Subcutaneous adipose tissue (tissue), 4 donors: ENCODE measurements around the gene GAMT. TPM values are rescaled to one million over a fixed set of nuclear protein-coding genes. Genes with fewer than 3 reads are reported as not detected.

Experiments used
- total RNA-seq, 4 donors: library from RNA; depleted of rRNA; stranded (reverse); fragments of >200 nt; gene quantifications; one replicate each; pipeline ENCODE4 v1.1.0, GENCODE V29; 2016
- TF ChIP-seq, protein P1 (sequence below): fragments of 450-650 bp; IDR thresholded peaks from one replicate; pipeline ENCODE4 v1.5.1; 2016; ENCODE audit warnings: low read depth, mild to moderate bottlenecking, control low read depth, antibody characterized with exemption, moderate library complexity

The GAMT gene
- total RNA-seq, 4 donors from 2014 or later, result 4.2 to 29.3 (median 17.2) TPM

DNA sequence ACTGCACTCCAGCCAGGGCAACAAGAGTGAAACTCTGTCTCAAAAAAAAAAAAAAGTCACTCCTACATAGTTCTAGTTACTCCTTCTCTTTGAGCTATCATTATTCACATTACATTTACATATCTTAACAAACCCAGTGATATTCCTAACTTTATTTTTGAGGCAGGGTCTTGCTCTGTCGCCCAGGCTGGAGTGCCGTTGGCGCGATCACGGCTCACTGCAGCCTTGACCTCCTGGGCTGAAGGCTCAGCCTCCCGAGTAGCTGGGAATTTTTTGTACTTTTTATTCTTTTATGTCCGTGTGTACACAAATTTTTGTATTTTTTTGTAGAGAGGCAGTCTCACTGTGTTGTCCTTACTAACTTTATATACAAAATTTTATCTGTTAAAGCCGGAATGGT is 36.3 kb upstream of the GAMT start:
- TF ChIP-seq, protein P1, sequence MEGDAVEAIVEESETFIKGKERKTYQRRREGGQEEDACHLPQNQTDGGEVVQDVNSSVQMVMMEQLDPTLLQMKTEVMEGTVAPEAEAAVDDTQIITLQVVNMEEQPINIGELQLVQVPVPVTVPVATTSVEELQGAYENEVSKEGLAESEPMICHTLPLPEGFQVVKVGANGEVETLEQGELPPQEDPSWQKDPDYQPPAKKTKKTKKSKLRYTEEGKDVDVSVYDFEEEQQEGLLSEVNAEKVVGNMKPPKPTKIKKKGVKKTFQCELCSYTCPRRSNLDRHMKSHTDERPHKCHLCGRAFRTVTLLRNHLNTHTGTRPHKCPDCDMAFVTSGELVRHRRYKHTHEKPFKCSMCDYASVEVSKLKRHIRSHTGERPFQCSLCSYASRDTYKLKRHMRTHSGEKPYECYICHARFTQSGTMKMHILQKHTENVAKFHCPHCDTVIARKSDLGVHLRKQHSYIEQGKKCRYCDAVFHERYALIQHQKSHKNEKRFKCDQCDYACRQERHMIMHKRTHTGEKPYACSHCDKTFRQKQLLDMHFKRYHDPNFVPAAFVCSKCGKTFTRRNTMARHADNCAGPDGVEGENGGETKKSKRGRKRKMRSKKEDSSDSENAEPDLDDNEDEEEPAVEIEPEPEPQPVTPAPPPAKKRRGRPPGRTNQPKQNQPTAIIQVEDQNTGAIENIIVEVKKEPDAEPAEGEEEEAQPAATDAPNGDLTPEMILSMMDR, result no peak

DNA sequence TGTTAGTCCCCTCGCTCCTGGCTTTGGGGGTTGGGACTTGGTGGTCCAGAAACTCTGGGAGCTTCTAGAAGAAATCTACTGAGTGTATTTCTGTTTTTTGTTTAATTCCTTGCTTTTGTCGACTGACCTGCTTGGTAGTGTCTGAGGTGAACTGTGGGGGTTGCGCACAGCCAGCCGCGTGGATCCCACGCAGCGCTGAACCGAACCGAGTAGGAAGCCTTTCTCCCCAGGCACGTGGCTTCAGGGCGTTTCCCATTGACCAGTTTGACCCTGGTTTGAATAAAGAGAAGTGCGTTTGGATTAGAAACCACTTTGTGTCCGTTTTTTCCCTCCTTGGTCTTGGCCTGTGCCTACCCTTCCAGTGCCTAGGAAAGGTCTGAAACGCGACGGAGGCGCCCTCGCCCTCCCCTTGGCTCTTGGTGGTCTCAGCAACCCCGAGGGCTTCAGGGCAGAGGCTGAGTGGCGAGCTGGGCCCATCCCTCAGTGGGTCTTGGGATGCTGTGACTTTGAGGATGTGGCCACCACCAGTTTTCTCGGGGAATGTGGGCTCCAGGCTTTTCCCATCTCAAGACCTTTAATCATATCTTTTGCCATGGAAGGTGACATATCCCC is 34.1 kb upstream of the GAMT start:
- TF ChIP-seq, protein P1, result no peak

DNA sequence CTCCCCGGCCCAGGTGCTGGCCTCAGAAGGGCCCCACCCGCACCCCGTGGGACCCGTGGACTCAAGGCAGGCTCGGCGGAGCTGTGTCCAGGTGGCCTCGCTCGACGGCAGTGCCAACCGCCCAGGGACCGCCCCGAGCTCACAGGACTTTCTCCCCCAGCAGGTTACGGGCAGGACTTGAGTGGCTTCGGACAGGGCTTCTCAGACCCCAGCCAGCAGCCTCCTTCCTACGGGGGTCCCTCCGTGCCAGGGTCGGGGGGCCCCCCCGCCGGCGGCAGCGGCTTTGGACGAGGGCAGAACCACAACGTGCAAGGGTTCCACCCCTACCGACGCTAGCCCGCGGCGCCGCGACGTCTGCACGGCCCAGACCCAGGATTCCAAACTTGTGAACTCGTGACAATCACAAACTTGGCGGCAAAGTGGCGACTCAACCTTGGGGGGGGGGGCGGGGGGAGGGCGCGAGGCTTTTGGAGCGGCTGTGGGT is 33.3 kb upstream of the GAMT start:
- TF ChIP-seq, protein P1, result no peak

DNA sequence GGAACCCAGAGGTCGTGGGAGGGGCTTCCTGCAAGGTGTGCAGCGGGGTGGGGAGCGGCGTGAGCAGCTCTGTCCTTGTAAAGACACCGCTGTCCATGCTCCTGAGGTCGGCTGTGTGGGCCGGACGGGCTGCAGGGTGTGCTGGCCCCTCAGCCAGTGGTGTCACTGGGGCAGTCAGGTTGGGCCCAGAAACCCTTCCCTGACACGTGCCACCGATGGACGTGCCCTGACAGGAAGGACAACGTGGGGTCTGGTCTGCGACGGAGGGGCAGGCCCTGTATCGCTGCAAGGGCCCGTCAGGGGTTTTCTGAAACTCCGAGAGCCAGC is 32.7 kb upstream of the GAMT start:
- TF ChIP-seq, protein P1, result no peak

DNA sequence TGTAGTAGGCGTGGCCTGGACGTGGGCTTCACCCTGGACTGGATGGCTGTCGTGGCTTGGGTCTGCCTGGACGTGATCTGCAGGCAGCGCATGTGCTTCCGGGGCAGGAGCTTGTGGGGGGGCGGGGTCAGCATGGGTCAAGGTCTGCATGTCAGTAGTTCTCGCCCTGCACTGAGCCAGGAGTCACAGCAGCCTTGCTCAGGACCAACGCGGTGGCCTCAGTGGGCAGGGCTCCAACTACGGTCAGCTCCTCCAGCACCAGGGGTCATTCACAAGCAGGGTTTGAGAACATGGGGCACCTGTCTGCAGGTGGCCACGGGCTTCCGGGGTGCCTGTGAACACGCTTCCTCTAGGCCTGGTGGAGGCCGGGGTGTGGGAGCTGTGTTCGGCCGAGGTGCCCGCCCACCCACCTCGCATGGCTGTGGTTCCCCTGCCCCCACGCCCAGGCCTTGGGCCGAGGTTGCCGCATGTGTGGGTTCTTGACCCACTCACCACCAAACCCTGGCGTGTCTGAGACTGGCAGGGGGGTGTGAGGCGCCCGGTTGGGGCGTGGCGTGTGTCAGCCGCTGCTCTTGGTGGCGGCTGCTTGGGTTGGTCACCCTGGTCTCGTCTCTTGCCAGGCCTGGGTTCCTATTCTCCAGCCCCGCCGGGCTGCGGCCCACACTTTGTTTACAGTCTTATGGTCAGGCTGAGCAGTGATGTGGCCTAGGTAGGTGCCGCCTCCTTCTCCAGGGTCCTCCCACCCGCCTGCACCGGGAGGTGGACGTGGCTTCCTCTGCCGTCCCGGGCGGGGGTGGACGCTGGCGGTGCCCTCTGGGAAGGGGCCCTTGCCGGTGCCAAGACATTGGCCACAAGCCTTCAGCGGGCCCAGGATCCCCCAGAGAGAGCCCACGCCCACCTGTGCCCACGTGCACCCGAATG is 32.0 kb upstream of the GAMT start:
- TF ChIP-seq, protein P1, result no peak

DNA sequence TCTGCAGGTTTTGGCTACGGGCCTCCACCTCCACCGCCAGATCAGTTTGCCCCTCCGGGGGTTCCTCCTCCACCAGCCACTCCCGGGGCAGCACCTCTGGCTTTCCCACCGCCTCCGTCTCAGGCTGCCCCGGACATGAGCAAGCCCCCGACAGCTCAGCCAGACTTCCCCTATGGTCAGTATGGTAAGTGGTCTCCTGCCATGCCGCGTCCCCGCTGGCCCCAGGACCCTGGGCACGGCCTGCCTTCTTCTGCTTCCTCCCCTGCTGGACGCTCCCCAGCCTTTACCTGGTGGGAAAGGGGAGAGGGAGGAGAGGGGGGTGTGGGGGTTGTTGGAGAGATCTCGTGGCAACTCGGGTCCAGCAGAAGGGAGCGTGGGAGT is 31.2 kb upstream of the GAMT start:
- TF ChIP-seq, protein P1, result no peak

DNA sequence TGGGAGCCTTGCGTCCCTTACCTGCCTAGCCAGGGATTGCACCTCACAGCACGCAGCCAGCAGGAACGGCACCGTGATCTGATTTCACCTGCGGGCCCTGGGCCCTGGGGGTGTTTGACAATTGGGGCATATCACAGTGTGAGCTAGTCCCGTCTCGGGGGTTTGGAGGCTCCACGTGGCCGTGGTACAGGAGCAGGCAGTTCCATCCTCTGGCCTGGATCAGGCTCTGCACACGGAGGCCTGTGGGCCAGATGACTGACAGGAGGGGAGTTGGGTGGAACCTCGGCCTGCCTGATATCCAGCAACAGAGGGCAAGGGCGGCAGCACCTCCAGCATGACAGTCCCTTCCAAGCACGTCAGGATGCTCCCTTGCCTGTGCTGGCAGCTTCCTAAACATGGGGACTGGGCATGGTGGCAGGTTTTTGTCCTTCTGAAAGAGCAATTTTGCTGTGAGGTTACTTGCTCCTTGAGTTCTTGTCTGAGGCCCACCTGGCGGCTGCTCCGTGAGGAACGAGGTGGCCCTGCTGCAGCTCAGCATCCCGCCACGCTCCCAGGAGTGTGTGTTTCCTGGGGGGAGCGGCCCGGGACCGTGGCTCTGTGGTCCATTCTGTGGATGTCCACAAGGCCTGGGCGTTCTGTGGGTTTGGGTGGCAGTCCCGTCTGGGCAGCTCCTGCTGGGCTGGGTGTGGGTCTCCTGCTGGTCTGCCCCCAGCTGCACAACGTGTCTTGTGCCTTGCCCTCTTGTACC is 30.6 kb upstream of the GAMT start:
- TF ChIP-seq, protein P1, result no peak
